H1 (cell line): ENCODE measurements around the gene CTPS2. TPM values are rescaled to one million over a fixed set of nuclear protein-coding genes. Genes with fewer than 3 reads are reported as not detected.

ENCODE experiments used
- CTCF ChIA-PET: fragments of 300-600 bp; sonication (Branson Sonifier 250); formaldehyde crosslinking; loops from one replicate; lab custom pipeline; 2021; ENCODE audit not compliant: partially characterized antibody; lab: Charles Lee
- POLR2A ChIA-PET: fragments of 300-600 bp; sonication (Branson Sonifier 250); formaldehyde crosslinking; loops from one replicate; lab custom pipeline; 2021; ENCODE audit warnings: inconsistent platforms; ENCODE audit not compliant: partially characterized antibody; lab: Charles Lee
- DNase-seq, 2 experiments: peaks; one replicate each; pipeline versions ENCODE4 v3.0.0 to v3.0.0-alpha.2; 2010 to 2022; ENCODE audit warnings: low spot score in 2 of 2, low read depth in 1 of 2, mixed read lengths in 1 of 2
- FAIRE-seq: peaks from 2 replicates; lab custom pipeline; 2011; peaks lifted over from hg19 to GRCh38; lab: Jason Lieb, UNC
- H2AFZ ChIP-seq: 2 replicates; pipeline ENCODE4 v1.8.1; 2012; ENCODE audit warnings: low read length, inconsistent platforms
- H2AK5ac ChIP-seq: 2 replicates; pipeline ENCODE4 v1.6.1; 2013; ENCODE audit warnings: low read depth, low read length
- H2BK120ac ChIP-seq: replicated peaks from 2 replicates; pipeline ENCODE3; 2013; ENCODE audit warnings: low read depth, low read length, inconsistent platforms
- H2BK12ac ChIP-seq: 2 replicates; pipeline ENCODE4 v1.6.1; 2013; ENCODE audit warnings: low read depth, low read length
- H2BK15ac ChIP-seq: 2 replicates; pipeline ENCODE4 v1.6.1; 2013; ENCODE audit warnings: low read length
- H2BK20ac ChIP-seq: 2 replicates; pipeline ENCODE4 v1.6.1; 2013; ENCODE audit warnings: low read length
- H2BK5ac ChIP-seq: 2 replicates; pipeline ENCODE4 v1.6.1; 2013; ENCODE audit warnings: low read depth, low read length
- H3K14ac ChIP-seq: 2 replicates; pipeline ENCODE4 v1.6.1; 2013; ENCODE audit warnings: inconsistent platforms; ENCODE audit not compliant: insufficient read length
- H3K18ac ChIP-seq: 2 replicates; pipeline ENCODE4 v1.6.1; 2013; ENCODE audit warnings: low read length; ENCODE audit errors: extremely low read depth
- H3K23ac ChIP-seq: 2 replicates; pipeline ENCODE4 v1.6.1; 2013; ENCODE audit warnings: inconsistent platforms; ENCODE audit not compliant: insufficient read length
- H3K23me2 ChIP-seq: 2 replicates; pipeline ENCODE4 v1.6.1; 2013; ENCODE audit warnings: low read depth, low read length
- H3K27ac ChIP-seq: 2 replicates; pipeline ENCODE4 v1.6.1; 2011; ENCODE audit warnings: low read depth, low read length, inconsistent platforms
- H3K27me3 ChIP-seq, 4 experiments: replicated peaks in 1 of 4; 1 replicate in 1 of 4; 2 replicates in 3 of 4; pipeline versions ENCODE4 v1.6.1 to v1.8.1; 2011 to 2013; ENCODE audit warnings: low read length in 3 of 4, mild to moderate bottlenecking in 3 of 4, inconsistent platforms in 2 of 4, mixed read lengths in 2 of 4, moderate library complexity in 1 of 4; ENCODE audit not compliant: control insufficient read depth in 3 of 4, insufficient read depth in 3 of 4; ENCODE audit errors: extremely low read depth in 1 of 4
- H3K36me3 ChIP-seq, 4 experiments: 2 replicates each; pipeline versions ENCODE4 v1.6.1 to v1.8.1; 2011 to 2013; ENCODE audit warnings: mild to moderate bottlenecking in 4 of 4, low read length in 3 of 4, moderate library complexity in 2 of 4, control low read depth in 1 of 4, inconsistent platforms in 1 of 4; ENCODE audit not compliant: insufficient read depth in 4 of 4, control insufficient read depth in 2 of 4
- H3K4ac ChIP-seq: replicated peaks from 2 replicates; pipeline ENCODE3; 2013; ENCODE audit warnings: low read length, low read depth, mixed read lengths, inconsistent platforms; ENCODE audit not compliant: insufficient read length
- H3K4me1 ChIP-seq, 4 experiments: replicated peaks in 1 of 4; 1 replicate in 1 of 4; 2 replicates in 3 of 4; pipeline versions ENCODE4 v1.6.1 to v1.8.1; 2011 to 2013; ENCODE audit warnings: low read length in 3 of 4, inconsistent platforms in 2 of 4, mixed read lengths in 1 of 4; ENCODE audit not compliant: insufficient read depth in 4 of 4, control insufficient read depth in 3 of 4
- H3K4me2 ChIP-seq, 2 experiments: 2 replicates each; pipeline versions ENCODE4 v1.6.1 to v1.8.1; 2011 to 2013; ENCODE audit warnings: low read depth in 2 of 2, low read length in 2 of 2, control low read depth in 1 of 2, inconsistent platforms in 1 of 2, mild to moderate bottlenecking in 1 of 2; ENCODE audit not compliant: insufficient read depth in 1 of 2
- H3K4me3 ChIP-seq, 4 experiments: fragments of 200-600, 300-600 bp in 1 of 4; sonication (generic), shearing (Covaris generic), sonication (Bioruptor Twin) in 1 of 4; 2 replicates each; pipeline versions ENCODE4 v1.5.1 to v1.8.1; 2011 to 2016; ENCODE audit warnings: low read length in 4 of 4, low read depth in 3 of 4, control low read depth in 2 of 4, inconsistent platforms in 2 of 4, mild to moderate bottlenecking in 2 of 4, mixed read lengths in 1 of 4, moderate library complexity in 1 of 4; ENCODE audit not compliant: insufficient read depth in 2 of 4; ENCODE audit errors: extremely low read depth in 1 of 4
- H3K56ac ChIP-seq: replicated peaks from 2 replicates; pipeline ENCODE3; 2013; ENCODE audit warnings: low read depth, mild to moderate bottlenecking, mixed read lengths, low read length, inconsistent platforms; ENCODE audit not compliant: insufficient read length
- H3K79me1 ChIP-seq: 2 replicates; pipeline ENCODE4 v1.6.1; 2013; ENCODE audit warnings: low read depth, low read length, control low read depth
- H3K79me2 ChIP-seq, 2 experiments: 2 replicates each; pipeline versions ENCODE4 v1.6.1 to v1.8.1; 2012 to 2013; ENCODE audit warnings: low read length in 2 of 2, mild to moderate bottlenecking in 2 of 2, inconsistent platforms in 1 of 2; ENCODE audit not compliant: insufficient read depth in 2 of 2, control insufficient read depth in 1 of 2
- H3K9ac ChIP-seq, 4 experiments: replicated peaks in 1 of 4; 1 replicate in 1 of 4; 2 replicates in 3 of 4; pipeline versions ENCODE4 v1.6.1 to v1.8.1; 2011 to 2013; ENCODE audit warnings: low read depth in 3 of 4, low read length in 3 of 4, control low read depth in 2 of 4, mild to moderate bottlenecking in 2 of 4, moderate library complexity in 2 of 4, inconsistent platforms in 1 of 4; ENCODE audit errors: extremely low read depth in 1 of 4
- H3K9me3 ChIP-seq, 2 experiments: 2 replicates each; pipeline versions ENCODE4 v1.6.1 to v1.8.1; 2012 to 2013; ENCODE audit warnings: mild to moderate bottlenecking in 2 of 2, moderate library complexity in 2 of 2, control low read depth in 1 of 2, inconsistent platforms in 1 of 2, low read depth in 1 of 2, low read length in 1 of 2, mixed read lengths in 1 of 2; ENCODE audit not compliant: insufficient read depth in 2 of 2
- H4K20me1 ChIP-seq, 2 experiments: replicated peaks in 1 of 2; 2 replicates each; pipeline versions ENCODE3 to v1.8.1; 2011 to 2013; ENCODE audit warnings: inconsistent platforms in 2 of 2, low read length in 2 of 2, mild to moderate bottlenecking in 1 of 2; ENCODE audit not compliant: insufficient read depth in 2 of 2, control insufficient read depth in 1 of 2
- H4K5ac ChIP-seq: 2 replicates; pipeline ENCODE4 v1.6.1; 2013; ENCODE audit warnings: low read length, low read depth, mixed read lengths, inconsistent platforms; ENCODE audit not compliant: insufficient read length
- H4K8ac ChIP-seq: 2 replicates; pipeline ENCODE4 v1.8.0; 2013; ENCODE audit warnings: mild to moderate bottlenecking, moderate library complexity, low read length, inconsistent platforms; ENCODE audit not compliant: insufficient read depth; ENCODE audit errors: extremely low read depth
- H4K91ac ChIP-seq: replicated peaks from 2 replicates; pipeline ENCODE3; 2013; ENCODE audit warnings: low read length, mixed read lengths, inconsistent platforms; ENCODE audit not compliant: insufficient read length
- TAF7 ChIP-seq: optimal IDR thresholded peaks from 2 replicates; pipeline ENCODE3; 2011; ENCODE audit warnings: low read depth, mild to moderate bottlenecking, inconsistent platforms, low read length, moderate library complexity, borderline replicate concordance
- WGBS, 2 experiments: shearing (Covaris generic) in 1 of 2; methylation state at CpG; one replicate each; pipeline versions ENCODE4 v1.1.6 to v1.1.7; 2013 to 2015; ENCODE audit warnings: low lambda C conversion rate in 2 of 2, mixed read lengths in 2 of 2, inconsistent platforms in 1 of 2, low coverage in 1 of 2, missing lambda C conversion rate in 1 of 2; ENCODE audit not compliant: insufficient replicate concordance in 2 of 2, insufficient coverage in 1 of 2, insufficient read length in 1 of 2; ENCODE audit errors: extremely low coverage in 1 of 2, missing lambda C conversion rate in 1 of 2; 5-methylcytosine and 5-hydroxymethylcytosine counted together
- polyA plus RNA-seq, 7 experiments: library from polyadenylated mRNA; depleted of rRNA in 3 of 7; stranded (reverse) in 5 of 7; unstranded in 2 of 7; fragments of >200 nt in 5 of 7; fragments of 200-250 nt in 2 of 7; gene quantifications; 1 replicate in 5 of 7; 2 replicates in 1 of 7; 4 replicates in 1 of 7; pipeline versions ENCODE4 v1.2.1 to v1.2.3, GENCODE V29; 2011 to 2013; ENCODE audit warnings: missing spikeins in 2 of 7, mixed read lengths in 2 of 7
- total RNA-seq: library from RNA; stranded (reverse); fragmentation: NEBNext Ultra II Directional; extraction: Animal tissue kit (Norgen Biotek cat#: 25700); gene quantifications from 2 replicates; pipeline ENCODE4 v1.2.1, GENCODE V29; 2021

The CTPS2 gene
- total and polyA plus RNA-seq, 2 of the 8 experiments (the other 6 are each of a cell fraction or from before 2014, with no cell fraction given): 17.1 to 34.0 TPM

DNA sequence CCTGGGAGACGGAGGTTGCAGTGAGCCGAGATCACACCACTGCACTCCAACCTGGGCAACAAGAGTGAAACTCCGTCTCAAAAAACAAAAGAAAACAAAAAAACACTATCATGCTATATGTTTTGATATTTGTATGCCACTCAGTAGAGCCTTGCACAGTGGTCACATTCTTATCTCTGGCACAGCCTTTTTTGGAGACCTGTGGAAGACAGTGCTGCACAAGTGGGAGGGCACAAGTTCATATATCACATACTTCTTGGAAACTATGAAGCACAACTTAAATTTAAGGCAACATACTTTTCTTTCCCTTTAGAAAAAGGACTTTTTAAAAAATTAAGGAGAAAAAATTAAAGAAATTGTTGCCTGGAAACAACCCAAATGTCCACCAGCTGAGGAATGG, 76.9 kb downstream of the CTPS2 start:
- Histone ChIP-seq H3K9me3 (no peaks in the 10 kb centered on the region), H3K27me3 (no peaks in the 10 kb centered on the region), H3K36me3 (peaks cover 0 to 6% (median 2%) of the 10 kb centered on the region in 4 experiments; a peak in 3 of 8 replicates), H4K20me1 (no peaks in the 10 kb centered on the region), H3K9ac (no peak overlapping the region), H3K4ac (no peak overlapping the region), H2AFZ (no peak overlapping the region), H3K23me2 (no peaks in the 10 kb centered on the region), H3K56ac (no peak overlapping the region), H3K4me2 (no peak overlapping the region), H3K14ac (no peak overlapping the region), H2BK120ac (no peak overlapping the region), H4K5ac (no peak overlapping the region), H2BK5ac (no peak overlapping the region), H3K23ac (no peak overlapping the region), H3K27ac (no peak overlapping the region), H3K18ac (no peak overlapping the region), H4K91ac (no peak overlapping the region), H2BK12ac (no peak overlapping the region), H3K4me1 (no peaks in the 10 kb centered on the region), H2BK20ac (no peak overlapping the region), H4K8ac (no peak overlapping the region), H2BK15ac (no peak overlapping the region), H3K79me2 (no peaks in the 10 kb centered on the region), H3K4me3 (no peak overlapping the region), H3K79me1 (no peaks in the 10 kb centered on the region), H2AK5ac (no peak overlapping the region)
- CTCF ChIA-PET: no interaction called here
- no peak for DNase-seq
- POLR2A ChIA-PET: no interaction called here
- WGBS, 2 experiments: 100% methylated on average over 2 of the region's 3 CpGs; no CpG with 5 or more reads in 1 of the 2 experiments
- no peak for TF ChIP-seq TAF7
- FAIRE-seq: no peak
